Heart right ventricle (tissue), 16 donors: ENCODE results near the gene PPM1J. TPM values are rescaled to one million over a fixed set of nuclear protein-coding genes. Genes with fewer than 3 reads are reported as not detected.

Source experiments
- ATAC-seq, 8 donors: fragments of 200-7000 bp; cut with Tn5 transposase; one replicate each; pipeline ENCODE4 v1.9.1; 2020; ENCODE audit warnings: mild to moderate bottlenecking in 8 of 8, moderate library complexity in 8 of 8, moderate number of reproducible peaks in 1 of 8
- DNase-seq, 2 donors: peaks; one replicate each; pipeline ENCODE4 v3.0.0-alpha.2; 2020
- H3K27ac ChIP-seq, 10 donors: fragments of 200-600 bp; sonication (generic) in 2 of 10; one replicate each; pipeline versions ENCODE4 v1.5.0 to v1.8.0; 2020 to 2022; ENCODE audit warnings: mild to moderate bottlenecking in 3 of 10
- H3K27me3 ChIP-seq, 7 donors: fragments of 200-600 bp; one replicate each; pipeline ENCODE4 v1.8.0; 2021 to 2022; ENCODE audit warnings: mild to moderate bottlenecking in 2 of 7
- H3K36me3 ChIP-seq, 9 donors: fragments of 200-600 bp; sonication (generic) in 1 of 9; one replicate each; pipeline versions ENCODE4 v1.5.0 to v1.8.0; 2020 to 2022; ENCODE audit warnings: mild to moderate bottlenecking in 2 of 9
- H3K4me1 ChIP-seq, 9 donors: fragments of 200-600 bp; sonication (generic) in 1 of 9; one replicate each; pipeline versions ENCODE4 v1.5.0 to v1.8.0; 2020 to 2022; ENCODE audit warnings: mild to moderate bottlenecking in 4 of 9
- H3K4me3 ChIP-seq, 10 donors: fragments of 200-600 bp; sonication (generic) in 2 of 10; one replicate each; pipeline versions ENCODE4 v1.5.0 to v1.8.0; 2020 to 2022; ENCODE audit warnings: mild to moderate bottlenecking in 7 of 10, moderate library complexity in 2 of 10
- H3K9me3 ChIP-seq, 11 donors: fragments of 200-600 bp in 10 of 11; sonication (generic) in 2 of 11; one replicate each; pipeline versions ENCODE4 v1.5.0 to v1.8.0; 2013 to 2022; ENCODE audit warnings: mild to moderate bottlenecking in 2 of 11, control low read depth in 1 of 11, moderate library complexity in 1 of 11
- WGBS, 2 donors: extraction: QIAGEN DNeasy Blood & Tissue Kit; methylation state at CpG; one replicate each; pipeline ENCODE4 v1.1.7; 2013; ENCODE audit warnings: inconsistent platforms in 1 of 2; 5-methylcytosine and 5-hydroxymethylcytosine counted together
- intact Hi-C, 10 donors: fragments of 100-400 bp; cut with DNase I; formaldehyde crosslinking; loops; one replicate each; pipeline versions ENCODE4 v1.11.1 to v1.14.2; 2022
- polyA plus RNA-seq, 2 donors: library from polyadenylated mRNA; stranded (reverse); fragments of 200-250 nt; gene quantifications; one replicate each; pipeline ENCODE4 v1.2.3, GENCODE V29; 2013
- total RNA-seq, 10 donors: library from RNA; stranded (reverse); fragmentation: NEBNext Ultra II Directional in 3 of 10; extraction: Animal tissue kit (Norgen Biotek cat#: 25700) in 3 of 10; gene quantifications; one replicate each; pipeline versions ENCODE4 v1.2.1 to v1.2.4, GENCODE V29; 2021 to 2023
- TF ChIP-seq, protein P1 (sequence below), 9 donors: fragments of 200-600 bp; sonication (generic) in 2 of 9; IDR thresholded peaks; one replicate each; pipeline versions ENCODE4 v1.5.0 to v1.8.0; 2021 to 2022; ENCODE audit warnings: antibody characterized with exemption in 9 of 9, mild to moderate bottlenecking in 5 of 9, moderate library complexity in 1 of 9
- donor health status: Arrhythmogenic right ventricular cardiomyopathy.
- donor health status: ischemic (EF 13 %, LVEDD 7.1; RV severe dilation, severe dysfunction).
- donor health status: healthy with polysubstance abuse.
- donor health status: DM: no; HTN: yes; CAD: no.
- donor health status: DM: no; HTN: no; CAD: no.
- donor health status: ischemic (EF 25% LVEDD 6.9; RV normal size, moderate dysfunction).
- donor health status: ischemic (EF 25% LVEDD 5.7; RV mildly dilated, moderate dysfunction).
- donor health status: healthy.
- donor health status: DM: yes; HTN: yes; CAD: no.
- donor health status: Ischemic cardiomyopathy.
- donor health status: ischemic (EF 35%, LVEDD 5.7; RV mildly dilated, moderate dysfunction).
- donor health status: nonischemic (EF 11% LVEDD 7.7; RV severe dilation, severe dysfunction).
- donor health status: DM: yes; HTN: yes; CAD: no.
- donor health status: PGD.
- donor health status: ischemic (EF 29% LVEDD 5.4; RV normal size, mild dysfunction).
- donor health status: nonischemic (EF 23%, LVEDD 6.1; RV moderate dilation, normal function).

Gene PPM1J
- total and polyA plus RNA-seq, 12 donors, result 2.4 to 11.0 (median 8.1) TPM

- TF ChIP-seq, protein P1, sequence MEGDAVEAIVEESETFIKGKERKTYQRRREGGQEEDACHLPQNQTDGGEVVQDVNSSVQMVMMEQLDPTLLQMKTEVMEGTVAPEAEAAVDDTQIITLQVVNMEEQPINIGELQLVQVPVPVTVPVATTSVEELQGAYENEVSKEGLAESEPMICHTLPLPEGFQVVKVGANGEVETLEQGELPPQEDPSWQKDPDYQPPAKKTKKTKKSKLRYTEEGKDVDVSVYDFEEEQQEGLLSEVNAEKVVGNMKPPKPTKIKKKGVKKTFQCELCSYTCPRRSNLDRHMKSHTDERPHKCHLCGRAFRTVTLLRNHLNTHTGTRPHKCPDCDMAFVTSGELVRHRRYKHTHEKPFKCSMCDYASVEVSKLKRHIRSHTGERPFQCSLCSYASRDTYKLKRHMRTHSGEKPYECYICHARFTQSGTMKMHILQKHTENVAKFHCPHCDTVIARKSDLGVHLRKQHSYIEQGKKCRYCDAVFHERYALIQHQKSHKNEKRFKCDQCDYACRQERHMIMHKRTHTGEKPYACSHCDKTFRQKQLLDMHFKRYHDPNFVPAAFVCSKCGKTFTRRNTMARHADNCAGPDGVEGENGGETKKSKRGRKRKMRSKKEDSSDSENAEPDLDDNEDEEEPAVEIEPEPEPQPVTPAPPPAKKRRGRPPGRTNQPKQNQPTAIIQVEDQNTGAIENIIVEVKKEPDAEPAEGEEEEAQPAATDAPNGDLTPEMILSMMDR (IDR thresholded peaks at IDR 0.05), result no peak
- DNase-seq, result peak in 1 of 2 donors; percentile 59
- intact Hi-C loops, result no loop called here
These were observed 26.3 kb downstream of the PPM1J start for GRCh38 chr1:112688781-112689193.

DNA sequence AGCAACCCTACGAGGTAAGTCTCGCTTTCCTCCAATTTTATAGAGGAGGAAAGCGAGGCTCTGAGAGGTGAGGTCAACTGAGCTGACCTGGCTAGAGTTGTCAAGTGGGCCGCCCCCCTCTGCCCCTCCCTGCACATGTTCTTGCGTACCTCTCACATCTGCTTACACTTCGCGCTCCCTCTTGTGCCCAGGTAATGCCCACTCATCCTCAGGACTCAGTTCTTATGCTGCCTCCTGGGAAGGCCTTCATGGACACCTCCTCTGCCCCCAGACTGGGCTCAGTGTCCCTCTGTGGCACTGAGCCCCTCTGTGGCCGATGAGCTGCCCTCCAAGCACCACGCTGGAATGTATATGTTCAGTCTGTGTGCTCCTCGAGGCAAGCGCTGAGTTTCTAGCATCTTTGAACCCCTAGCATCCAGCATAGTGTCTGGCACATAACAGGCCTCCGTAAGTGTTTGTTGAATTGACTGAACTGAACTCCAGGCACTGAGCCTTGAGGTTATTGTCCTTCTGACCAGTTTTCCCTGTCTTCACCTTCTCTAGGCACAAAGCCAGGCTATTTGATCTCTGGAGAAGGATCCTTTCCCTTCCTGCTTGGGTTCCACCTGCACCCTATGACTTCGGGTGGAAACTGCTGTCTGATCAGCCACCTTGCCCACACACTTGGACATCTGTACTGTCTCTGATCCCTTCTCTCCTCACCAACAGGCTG, 27.2 kb downstream of the PPM1J start:
- Histone ChIP-seq H3K27me3 (no peaks in the 10 kb centered on the region), H3K27ac (peak overlapping the region in 8 of 10 donors; percentile 15 to 76 (median 40)), H3K4me1 (peaks cover 0 to 25% (median 5%) of the 10 kb centered on the region in 9 donors), H3K9me3 (no peaks in the 10 kb centered on the region), H3K4me3 (no peak overlapping the region), H3K36me3 (peaks cover 0 to 71% (median 17%) of the 10 kb centered on the region in 9 donors)
- WGBS, 2 donors, result 87% methylated on average over 13 of the region's 13 CpGs
- intact Hi-C loops, result no loop called here
- DNase-seq (no peak), ATAC-seq (peak in 3 of 8 donors; percentile 5 to 27 (median 12))
- TF ChIP-seq, protein P1 (IDR thresholded peaks at IDR 0.05), result no peak

More at GRCh38 chr1:112688781-112689193, 26.3 kb downstream of the PPM1J start:
- ATAC-seq, result peak; percentile 55 to 78 (median 64)
- Histone ChIP-seq H3K36me3 (peaks cover 0 to 77% (median 23%) of the 10 kb centered on the region in 9 donors), H3K27ac (peak overlapping the region in 7 of 10 donors; percentile 15 to 76 (median 49)), H3K4me3 (no peak overlapping the region), H3K27me3 (no peaks in the 10 kb centered on the region), H3K9me3 (no peaks in the 10 kb centered on the region), H3K4me1 (peaks cover 0 to 25% (median 5%) of the 10 kb centered on the region in 9 donors)
- 65 to 66% methylated on average over 13 of the region's 13 CpGs for WGBS, 2 donors

DNA sequence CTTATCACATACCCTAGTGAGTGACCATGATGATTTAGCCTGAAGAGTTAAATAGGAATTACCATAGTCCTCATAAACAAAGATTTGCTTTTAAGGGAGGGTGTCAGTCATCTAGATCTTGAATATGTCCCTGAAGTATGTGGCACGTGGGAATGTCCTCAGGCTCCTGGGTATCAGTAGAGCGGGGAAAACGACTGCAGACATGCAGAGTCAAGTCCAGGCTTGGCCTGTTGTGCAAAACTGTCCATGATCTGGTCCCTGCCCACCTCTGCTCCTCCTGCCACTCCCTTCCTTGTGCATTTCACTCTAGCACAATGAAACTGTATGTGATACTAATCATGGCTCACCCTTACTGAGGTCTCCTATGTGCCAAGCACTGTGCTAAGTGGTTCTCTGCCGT, 27.8 kb downstream of the PPM1J start:
- 77 to 81% methylated on average over 4 of the region's 4 CpGs for WGBS, 2 donors
- TF ChIP-seq, protein P1 (IDR thresholded peaks at IDR 0.05), result no peak

GRCh38 chr1:112686835-112687234, 28.3 kb downstream of the PPM1J start:
- intact Hi-C loops, result no loop called here
- ATAC-seq (no peak), DNase-seq (no peak)
- H3K4me1 ChIP-seq, result peaks cover 0 to 25% (median 5%) of the 10 kb centered on the region in 9 donors
- no peak overlapping the region for H3K4me3 ChIP-seq
- TF ChIP-seq, protein P1 (IDR thresholded peaks at IDR 0.05), result no peak
- H3K27me3 ChIP-seq, result no peaks in the 10 kb centered on the region
- peaks cover 0 to 62% (median 7%) of the 10 kb centered on the region in 9 donors for H3K36me3 ChIP-seq
- no peak overlapping the region for H3K27ac ChIP-seq
- H3K9me3 ChIP-seq, result no peaks in the 10 kb centered on the region
- 94% methylated on average over 4 of the region's 4 CpGs for WGBS, 2 donors

More for the DNA sequence above, 27.8 kb downstream of the PPM1J start:
- intact Hi-C loops, result no loop called here
- Histone ChIP-seq H3K27me3 (no peaks in the 10 kb centered on the region), H3K27ac (peak overlapping the region in 2 of 10 donors; percentile 29 to 65), H3K36me3 (peaks cover 0 to 67% (median 11%) of the 10 kb centered on the region in 9 donors), H3K9me3 (no peaks in the 10 kb centered on the region), H3K4me3 (no peak overlapping the region), H3K4me1 (peaks cover 0 to 25% (median 5%) of the 10 kb centered on the region in 9 donors)
- DNase-seq (no peak), ATAC-seq (peak in 1 of 8 donors; percentile 11)
